PC-3 (cell line): Measurements from ENCODE around the gene NPL. TPM values are rescaled to one million over a fixed set of nuclear protein-coding genes. Genes with fewer than 3 reads are reported as not detected.

Experiments
- ATAC-seq: fragments of 200-7000 bp; cut with Tn5 transposase; 2 replicates; pipeline ENCODE4 v1.9.1; 2020; ENCODE audit warnings: mild to moderate bottlenecking, moderate library complexity
- BruUV-seq: library from RNA; stranded (reverse); fragments of 400-500 nt; replicated peaks from 2 replicates; lab custom pipeline; 2021; lab: Mats Ljungman, UMichigan
- CTCF ChIA-PET: fragments of 300-600 bp; sonication (Branson Sonifier 250); formaldehyde crosslinking; loops from one replicate; lab custom pipeline; 2022; ENCODE audit warnings: antibody characterized with exemption; lab: Charles Lee
- POLR2A ChIA-PET: fragments of 300-600 bp; sonication (Branson Sonifier 250); formaldehyde crosslinking; loops from one replicate; lab custom pipeline; 2022; ENCODE audit warnings: antibody characterized with exemption; ENCODE audit not compliant: unreplicated experiment; lab: Charles Lee
- DNase-seq: peaks from one replicate; pipeline ENCODE4 v3.0.0-alpha.2; 2015
- H2AFZ ChIP-seq: fragments of 300-600 bp; sonication (generic); 2 replicates; pipeline ENCODE4 v1.6.0; 2016; ENCODE audit warnings: antibody characterized with exemption, low read length
- H3F3A ChIP-seq: fragments of 300-600 bp; sonication (generic); one replicate; pipeline ENCODE4 v1.6.0; 2017; ENCODE audit warnings: antibody characterized with exemption, low read length, control low read depth, mild to moderate bottlenecking; ENCODE audit not compliant: unreplicated experiment
- H3K27ac ChIP-seq: fragments of 300-600 bp; sonication (generic); 2 replicates; pipeline ENCODE4 v1.5.1; 2016; ENCODE audit warnings: mild to moderate bottlenecking, low read length
- H3K27me3 ChIP-seq: fragments of 300-600 bp; sonication (generic); 2 replicates; pipeline ENCODE4 v1.6.1; 2016; ENCODE audit warnings: low read length, mixed read lengths
- H3K36me3 ChIP-seq: fragments of 300-600 bp; sonication (generic); 2 replicates; pipeline ENCODE4 v1.6.1; 2016; ENCODE audit warnings: low read depth, mixed run types, low read length, mixed read lengths
- H3K4me1 ChIP-seq: fragments of 300-600 bp; sonication (generic); 2 replicates; pipeline ENCODE4 v1.5.1; 2016; ENCODE audit warnings: low read length; ENCODE audit not compliant: insufficient read depth
- H3K4me2 ChIP-seq: fragments of 300-600 bp; sonication (generic); 2 replicates; pipeline ENCODE4 v1.6.0; 2016; ENCODE audit warnings: low read length
- H3K4me3 ChIP-seq: fragments of 300-600 bp; sonication (generic); 2 replicates; pipeline ENCODE4 v1.5.1; 2016; ENCODE audit warnings: mild to moderate bottlenecking, low read length, mixed read lengths
- H3K79me2 ChIP-seq: fragments of 300-600 bp; sonication (generic); 2 replicates; pipeline ENCODE4 v1.6.1; 2017; ENCODE audit warnings: low read length, mixed read lengths
- H3K9ac ChIP-seq: fragments of 300-600 bp; sonication (generic); 2 replicates; pipeline ENCODE4 v1.6.0; 2016; ENCODE audit warnings: mild to moderate bottlenecking, low read length
- H3K9me2 ChIP-seq: fragments of 300-600 bp; sonication (generic); replicated peaks from 2 replicates; pipeline ENCODE4 v1.6.1; 2016; ENCODE audit warnings: mixed run types, low read length, mixed read lengths
- H3K9me3 ChIP-seq: fragments of 300-600 bp; sonication (generic); 2 replicates; pipeline ENCODE4 v1.6.1; 2016; ENCODE audit warnings: low read length, mixed read lengths
- H4K20me1 ChIP-seq: fragments of 300-600 bp; sonication (generic); 2 replicates; pipeline ENCODE4 v1.6.1; 2016; ENCODE audit warnings: low read length, mixed read lengths
- EZH2 ChIP-seq: fragments of 300-600 bp; sonication (generic); IDR thresholded peaks from one replicate; pipeline ENCODE4 v1.6.1; 2017; ENCODE audit warnings: antibody characterized with exemption, mild to moderate bottlenecking, low read length; ENCODE audit not compliant: unreplicated experiment
- EZH2phosphoT487 ChIP-seq: fragments of 300-600 bp; sonication (generic); IDR thresholded peaks from 2 replicates; pipeline ENCODE4 v1.6.1; 2018; ENCODE audit warnings: mild to moderate bottlenecking, antibody characterized with exemption, low read length, borderline replicate concordance
- intact Hi-C: fragments of 100-400 bp; cut with micrococcal nuclease; formaldehyde crosslinking; loops from 2 replicates; pipeline ENCODE4 v1.9.0; 2023
- total RNA-seq: library from RNA; depleted of rRNA; stranded (reverse); fragments of >200 nt; gene quantifications from 2 replicates; pipeline ENCODE4 v1.2.3, GENCODE V29; 2014
- TF ChIP-seq, protein P1 (sequence below): fragments of 300-600 bp; sonication (generic); conservative IDR thresholded peaks from 2 replicates; pipeline ENCODE4 v1.5.1; 2017; ENCODE audit warnings: antibody characterized with exemption, low read depth, mild to moderate bottlenecking, low read length

The NPL gene
- total RNA-seq, 1 experiment from 2014 or later, result not detected

DNA sequence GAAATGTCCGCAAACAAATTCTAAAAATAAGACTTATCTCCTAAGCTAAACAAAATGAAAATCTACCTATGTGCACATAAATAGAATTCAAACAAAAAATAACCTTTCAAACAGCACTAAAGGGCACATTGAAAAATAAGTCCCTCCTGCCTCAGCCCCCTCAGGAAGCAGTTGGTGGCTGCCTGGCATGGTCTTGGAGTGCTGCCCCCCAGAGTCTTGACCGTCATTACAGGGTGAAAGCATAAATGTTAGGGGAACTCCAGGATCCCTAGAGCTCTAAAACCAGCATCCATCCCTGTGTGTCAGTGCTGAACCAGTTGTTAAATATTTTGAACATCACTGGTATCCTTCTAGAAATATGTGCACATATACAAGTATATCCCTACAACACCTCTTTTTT lies 6.5 kb upstream of the NPL start:
- Histone ChIP-seq H2AFZ (no peak overlapping the region), H3K4me1 (no peaks in the 10 kb centered on the region), H3K36me3 (no peaks in the 10 kb centered on the region), H3K9ac (no peak overlapping the region), H3K4me2 (no peak overlapping the region), H3K9me3 (no peaks in the 10 kb centered on the region), H3F3A (no peaks in the 10 kb centered on the region), H3K9me2 (no peaks in the 10 kb centered on the region), H3K27ac (no peak overlapping the region), H3K79me2 (no peaks in the 10 kb centered on the region), H3K4me3 (no peak overlapping the region), H4K20me1 (no peaks in the 10 kb centered on the region), H3K27me3 (peaks cover 6% of the 10 kb centered on the region; the same call in 1 of the 2 replicates)
- intact Hi-C loops, result loop anchor here (10.0 kb wide), 1 partner anchor 698 kb away; no protein-coding TSS in a partner anchor
- CTCF ChIA-PET, result interaction anchor here (1.0 to 1.4 kb wide), 2 partner anchors 182 to 185 kb away, joined by 6 read pairs; no protein-coding TSS in a partner anchor
- POLR2A ChIA-PET, result no interaction called here
- ATAC-seq (no peak), DNase-seq (no peak)
- BruUV-seq, result no TSS peak
- TF ChIP-seq EZH2, result no peak
- TF ChIP-seq, protein P1, sequence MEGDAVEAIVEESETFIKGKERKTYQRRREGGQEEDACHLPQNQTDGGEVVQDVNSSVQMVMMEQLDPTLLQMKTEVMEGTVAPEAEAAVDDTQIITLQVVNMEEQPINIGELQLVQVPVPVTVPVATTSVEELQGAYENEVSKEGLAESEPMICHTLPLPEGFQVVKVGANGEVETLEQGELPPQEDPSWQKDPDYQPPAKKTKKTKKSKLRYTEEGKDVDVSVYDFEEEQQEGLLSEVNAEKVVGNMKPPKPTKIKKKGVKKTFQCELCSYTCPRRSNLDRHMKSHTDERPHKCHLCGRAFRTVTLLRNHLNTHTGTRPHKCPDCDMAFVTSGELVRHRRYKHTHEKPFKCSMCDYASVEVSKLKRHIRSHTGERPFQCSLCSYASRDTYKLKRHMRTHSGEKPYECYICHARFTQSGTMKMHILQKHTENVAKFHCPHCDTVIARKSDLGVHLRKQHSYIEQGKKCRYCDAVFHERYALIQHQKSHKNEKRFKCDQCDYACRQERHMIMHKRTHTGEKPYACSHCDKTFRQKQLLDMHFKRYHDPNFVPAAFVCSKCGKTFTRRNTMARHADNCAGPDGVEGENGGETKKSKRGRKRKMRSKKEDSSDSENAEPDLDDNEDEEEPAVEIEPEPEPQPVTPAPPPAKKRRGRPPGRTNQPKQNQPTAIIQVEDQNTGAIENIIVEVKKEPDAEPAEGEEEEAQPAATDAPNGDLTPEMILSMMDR, result no peak
- no peak for TF ChIP-seq EZH2phosphoT487

DNA sequence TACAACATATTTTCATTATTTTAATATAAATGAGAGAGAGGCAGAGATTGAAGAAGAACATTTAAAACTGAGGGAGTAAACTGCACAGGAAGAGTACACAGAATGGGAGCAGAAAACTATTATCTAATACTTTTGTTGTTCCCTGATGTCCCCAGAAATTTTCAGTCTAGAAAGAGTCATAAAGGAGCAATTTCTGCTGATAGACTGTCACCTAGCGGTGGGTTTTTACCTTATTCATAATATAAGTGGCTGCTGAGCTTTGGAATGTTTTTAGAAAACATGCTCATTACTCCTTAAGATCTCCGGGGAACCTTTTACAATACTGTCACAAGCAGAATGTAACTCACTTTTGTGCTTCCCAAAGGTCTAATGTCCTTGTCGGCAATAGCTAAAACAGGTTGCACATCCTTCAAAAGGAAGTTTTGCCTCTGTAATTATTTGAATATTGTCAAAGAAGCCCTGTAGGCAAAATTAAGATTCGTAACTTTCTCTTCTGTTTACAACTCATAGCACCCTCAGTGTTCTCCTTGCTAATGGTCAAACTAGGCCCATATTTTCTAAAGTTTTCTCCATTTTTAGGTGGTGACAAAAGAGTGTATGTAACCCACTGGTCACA lies 4.9 kb upstream of the NPL start:
- Histone ChIP-seq H3K4me3 (no peak overlapping the region), H3K79me2 (no peaks in the 10 kb centered on the region), H3K4me2 (no peak overlapping the region), H3K9me3 (no peaks in the 10 kb centered on the region), H3F3A (no peaks in the 10 kb centered on the region), H3K36me3 (no peaks in the 10 kb centered on the region), H3K4me1 (no peaks in the 10 kb centered on the region), H3K9ac (no peak overlapping the region), H3K9me2 (no peaks in the 10 kb centered on the region), H3K27me3 (peaks cover 20% of the 10 kb centered on the region), H3K27ac (no peak overlapping the region), H4K20me1 (no peaks in the 10 kb centered on the region), H2AFZ (no peak overlapping the region)
- ChIA-PET POLR2A (no interaction called here), CTCF (interaction anchor here (1.0 to 1.1 kb wide), 4 partner anchors 181 to 189 kb away, joined by 3 to 8 read pairs (median 6); no protein-coding TSS in a partner anchor)
- DNase-seq, result peak; percentile 68
- intact Hi-C loops, result loop anchor here (1.0 to 10.0 kb wide), 3 partner anchors 183 to 700 kb away; no protein-coding TSS in a partner anchor
- TF ChIP-seq, protein P1, result peak; percentile 77
- TF ChIP-seq EZH2 (no peak), EZH2phosphoT487 (no peak)
- peak; percentile 51 for ATAC-seq
- no TSS peak for BruUV-seq

DNA sequence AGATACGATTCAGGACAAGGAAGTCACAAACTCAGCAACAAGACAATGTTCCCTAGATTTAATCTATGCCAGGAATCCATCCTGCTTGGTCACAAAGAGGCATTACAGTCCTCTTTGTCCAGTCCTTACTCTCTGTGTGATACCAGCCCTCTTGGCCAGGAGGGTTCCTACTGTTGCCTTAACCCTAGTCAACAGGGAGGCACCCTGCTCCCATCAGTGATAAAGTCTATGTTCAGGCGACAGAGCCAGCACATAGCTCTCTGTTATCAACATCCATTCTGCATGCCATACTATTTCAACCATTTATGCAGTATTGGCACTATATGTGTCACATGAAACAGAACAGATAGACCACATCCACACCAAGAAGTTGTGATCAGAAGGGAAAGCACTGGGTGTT lies 4.4 kb upstream of the NPL start:
- ChIA-PET CTCF (interaction anchor here (1.0 to 1.1 kb wide), 4 partner anchors 182 to 190 kb away, joined by 3 to 8 read pairs (median 6); no protein-coding TSS in a partner anchor), POLR2A (no interaction called here)
- Histone ChIP-seq H2AFZ (no peak overlapping the region), H3K27ac (no peak overlapping the region), H3K9me2 (no peaks in the 10 kb centered on the region), H3K79me2 (no peaks in the 10 kb centered on the region), H3K9ac (no peak overlapping the region), H3K9me3 (no peaks in the 10 kb centered on the region), H3K36me3 (no peaks in the 10 kb centered on the region), H3K4me1 (no peaks in the 10 kb centered on the region), H3K4me2 (no peak overlapping the region), H3K4me3 (no peak overlapping the region), H4K20me1 (no peaks in the 10 kb centered on the region), H3K27me3 (peaks cover 25% of the 10 kb centered on the region), H3F3A (no peaks in the 10 kb centered on the region)
- ATAC-seq, result no peak
- no peak for DNase-seq
- TF ChIP-seq EZH2 (no peak), EZH2phosphoT487 (no peak)
- TF ChIP-seq, protein P1, result no peak
- intact Hi-C loops, result loop anchor here (10.0 kb wide), 1 partner anchor 700 kb away; no protein-coding TSS in a partner anchor
- no TSS peak for BruUV-seq
